GM12878 (cell line): ENCODE measurements around the gene LCOR. TPM values are rescaled to one million over a fixed set of nuclear protein-coding genes. Genes with fewer than 3 reads are reported as not detected.
A peak's percentile ranks its signal among the peaks of the same experiment; 100 is the strongest.

Experiments
- ATAC-seq: fragments of 200-7000 bp; cut with Tn5 transposase; 3 replicates; pipeline ENCODE4 v1.9.1; 2020; ENCODE audit warnings: mild to moderate bottlenecking, moderate library complexity
- BruUV-seq: library from RNA; stranded (reverse); fragments of 400-500 nt; replicated peaks from 2 replicates; lab custom pipeline; 2021; lab: Mats Ljungman, UMichigan
- CTCF ChIA-PET: fragments of 300-600 bp; sonication (Branson Sonifier 250); formaldehyde crosslinking; extraction: SDS; loops from one replicate; lab custom pipeline; 2021; ENCODE audit warnings: inconsistent platforms; lab: Yijun Ruan, JAX
- POLR2A ChIA-PET: fragments of 350-600 bp; formaldehyde crosslinking; extraction: SDS; loops from one replicate; lab custom pipeline; 2021; ENCODE audit warnings: inconsistent platforms; lab: Charles Lee
- RAD21 ChIA-PET: fragments of 300-600 bp; sonication (Branson Sonifier 250); formaldehyde crosslinking; loops from one replicate; lab custom pipeline; 2023; ENCODE audit warnings: antibody characterized with exemption; ENCODE audit not compliant: unreplicated experiment; lab: Charles Lee
- SMC1A ChIA-PET: fragments of 300-600 bp; sonication (Branson Sonifier 250); formaldehyde crosslinking; loops from one replicate; lab custom pipeline; 2023; ENCODE audit not compliant: unreplicated experiment, uncharacterized antibody; lab: Charles Lee
- DNase-seq: peaks from one replicate; pipeline ENCODE4 v3.0.0-alpha.2; 2011; ENCODE audit warnings: low read depth, low spot score
- FAIRE-seq: peaks from 3 replicates; lab custom pipeline; 2011; peaks lifted over from hg19 to GRCh38; lab: Jason Lieb, UNC
- H2AFZ ChIP-seq: 2 replicates; pipeline ENCODE4 v1.6.0; 2011; ENCODE audit warnings: low read depth, low read length, control low read depth; ENCODE audit not compliant: control insufficient read depth
- H3K27ac ChIP-seq: 2 replicates; pipeline ENCODE4 v1.5.1; 2011; ENCODE audit warnings: control low read depth; ENCODE audit not compliant: control insufficient read depth, insufficient read depth
- H3K27me3 ChIP-seq, 2 experiments: replicated peaks in 1 of 2; 2 replicates each; pipeline versions ENCODE4 v1.6.0 to v1.6.1; 2011; ENCODE audit warnings: low read length in 1 of 2; ENCODE audit not compliant: control insufficient read depth in 2 of 2, insufficient read depth in 2 of 2
- H3K36me3 ChIP-seq, 2 experiments: 2 replicates each; pipeline ENCODE4 v1.5.1; 2011; ENCODE audit warnings: low read length in 1 of 2; ENCODE audit not compliant: control insufficient read depth in 2 of 2, insufficient read depth in 2 of 2
- H3K4me1 ChIP-seq: 2 replicates; pipeline ENCODE4 v1.6.1; 2011; ENCODE audit warnings: mild to moderate bottlenecking, low read length, moderate library complexity, mixed read lengths; ENCODE audit not compliant: control insufficient read depth, insufficient read depth
- H3K4me2 ChIP-seq: 2 replicates; pipeline ENCODE4 v1.6.0; 2011; ENCODE audit warnings: control low read depth; ENCODE audit not compliant: control insufficient read depth, insufficient read depth
- H3K4me3 ChIP-seq: fragments of 200-600 bp; sonication (generic); 2 replicates; pipeline ENCODE4 v1.5.1; 2016
- H3K79me2 ChIP-seq: 2 replicates; pipeline ENCODE4 v1.6.0; 2011; ENCODE audit warnings: low read length; ENCODE audit not compliant: control insufficient read depth, insufficient read depth
- H3K9ac ChIP-seq: 2 replicates; pipeline ENCODE4 v1.8.0; 2011; ENCODE audit warnings: low read length, control low read depth, mixed read lengths; ENCODE audit not compliant: control insufficient read depth, insufficient read depth
- H3K9me3 ChIP-seq: replicated peaks from 3 replicates; pipeline ENCODE4 v1.5.1; 2011; ENCODE audit warnings: mild to moderate bottlenecking, low read length; ENCODE audit not compliant: control insufficient read depth, insufficient read depth
- H4K20me1 ChIP-seq: 2 replicates; pipeline ENCODE4 v1.6.0; 2011; ENCODE audit not compliant: control insufficient read depth, insufficient read depth
- BHLHE40 ChIP-seq, 2 experiments: fragments of 450-650 bp in 1 of 2; IDR thresholded peaks; 2 replicates each; pipeline ENCODE4 v1.6.1; 2011 to 2017; ENCODE audit warnings: low read depth in 2 of 2, borderline replicate concordance in 1 of 2, improper control_type of control experiment in 1 of 2, low read length in 1 of 2, mild to moderate bottlenecking in 1 of 2
- CREB1 ChIP-seq: IDR thresholded peaks from 2 replicates; pipeline ENCODE4 v1.6.1; 2012; ENCODE audit warnings: low read depth, mild to moderate bottlenecking, inconsistent platforms
- CTCF ChIP-seq, 3 experiments: IDR thresholded peaks in 2 of 3; conservative IDR thresholded peaks in 1 of 3; 2 replicates each; pipeline ENCODE4 v1.5.1; 2011; ENCODE audit warnings: low read depth in 3 of 3, low read length in 3 of 3, mild to moderate bottlenecking in 3 of 3, control low read depth in 2 of 3, moderate library complexity in 2 of 3, inconsistent platforms in 1 of 3, mixed read lengths in 1 of 3; ENCODE audit not compliant: control insufficient read depth in 2 of 3, insufficient read depth in 1 of 3; ENCODE audit errors: extremely low read depth in 1 of 3
- POLR2AphosphoS5 ChIP-seq: IDR thresholded peaks from 2 replicates; pipeline ENCODE4 v1.6.1; 2011; ENCODE audit warnings: mild to moderate bottlenecking, low read length, inconsistent platforms
- POU2F2 ChIP-seq: IDR thresholded peaks from 3 replicates; pipeline ENCODE4 v1.6.1; 2011; ENCODE audit warnings: low read depth, mild to moderate bottlenecking, low read length, borderline replicate concordance
- RAD21 ChIP-seq: IDR thresholded peaks from 2 replicates; pipeline ENCODE4 v1.6.1; 2011; ENCODE audit warnings: mild to moderate bottlenecking, low read depth, low read length, moderate library complexity; ENCODE audit not compliant: insufficient read depth
- SMARCA5 ChIP-seq: fragments of 450-650 bp; IDR thresholded peaks from 2 replicates; pipeline ENCODE4 v1.6.1; 2017; ENCODE audit warnings: mild to moderate bottlenecking
- SMC3 ChIP-seq: IDR thresholded peaks from 2 replicates; pipeline ENCODE4 v1.6.1; 2011; ENCODE audit warnings: low read length, improper control_type of control experiment, borderline replicate concordance
- SREBF2 ChIP-seq: IDR thresholded peaks from 2 replicates; pipeline ENCODE4 v1.6.1; 2012; ENCODE audit warnings: mild to moderate bottlenecking, low read length
- YY1 ChIP-seq: IDR thresholded peaks from 2 replicates; pipeline ENCODE4 v1.6.1; 2011; ENCODE audit warnings: low read depth, mild to moderate bottlenecking, low read length
- ZNF24 ChIP-seq: fragments of 450-650 bp; IDR thresholded peaks from 2 replicates; pipeline ENCODE4 v1.6.1; 2017; ENCODE audit warnings: antibody characterized with exemption, mild to moderate bottlenecking
- WGBS: methylation state at CpG from one replicate; pipeline ENCODE4 v1.1.6; 2016; ENCODE audit warnings: low lambda C conversion rate; ENCODE audit not compliant: insufficient replicate concordance, insufficient coverage; ENCODE audit errors: missing lambda C conversion rate; 5-methylcytosine and 5-hydroxymethylcytosine counted together
- in situ Hi-C: fragments of 300-500 bp; cut with MboI; formaldehyde crosslinking; loops from 9 replicates; pipeline ENCODE4 v1.14.3; 2018; ENCODE audit warnings: mixed read lengths
- intact Hi-C: fragments of 100-400 bp; cut with micrococcal nuclease; formaldehyde crosslinking; loops from one replicate; pipeline ENCODE4 v1.14.2; 2022; ENCODE audit not compliant: unreplicated experiment
- polyA plus RNA-seq, 11 experiments: library from polyadenylated mRNA; depleted of rRNA in 4 of 11; unstranded in 6 of 11; stranded (reverse) in 5 of 11; fragments of >200 nt; fragmentation: Nextera tagmentation in 4 of 11; fragmentation: Illumina TruSeq in 1 of 11; extraction: Ambion mirVana in 4 of 11; extraction: Trizol in 1 of 11; gene quantifications; 1 replicate in 1 of 11; 2 replicates in 10 of 11; pipeline versions ENCODE4 v1.2.1 to v1.2.3, GENCODE V29; 2011 to 2016; ENCODE audit warnings: inconsistent platforms in 2 of 11, missing spikeins in 2 of 11, low read depth in 1 of 11
- total RNA-seq, 4 experiments: library from RNA; depleted of rRNA in 3 of 4; stranded (reverse); fragments of >200 nt in 3 of 4; fragmentation: Illumina TruSeq in 1 of 4; extraction: Trizol in 1 of 4; gene quantifications; 2 replicates each; pipeline versions ENCODE4 v1.2.1 to v1.2.3, GENCODE V29; 2013 to 2021

LCOR gene
- total and polyA plus RNA-seq, 10 of the 15 experiments (the other 5 are each of a cell fraction or from before 2014, with no cell fraction given) = 1.6 to 22.0 (median 13.2) TPM

GRCh38 chr10:97025613-97026242 lies 193.6 kb downstream of the LCOR start:
- TF ChIP-seq SMC3 = peak; percentile 81
- 0 out of 2 replicates have a peak, but pooled peaks have one; percentile 40 for TF ChIP-seq YY1
- peak; percentile 51; the same call in 1 of the 3 replicates for TF ChIP-seq POU2F2
- TF ChIP-seq SMARCA5 = peak; percentile 68; the same call in 1 of the 2 replicates
- TF ChIP-seq POLR2AphosphoS5 = no peak
- peak; percentile 67 for TF ChIP-seq ZNF24
- peak; percentile 69 for TF ChIP-seq RAD21
- 0 out of 2 replicates have a peak, but pooled peaks have one; percentile 31 for TF ChIP-seq CREB1
- no peak for TF ChIP-seq SREBF2
- TF ChIP-seq CTCF (IDR thresholded peaks at IDR 0.05 in 2 of 3, conservative IDR thresholded peaks at IDR 0.05 in 1 of 3; ENCODE audit: control insufficient read depth in 2 of 3, extremely low read depth in 1 of 3, insufficient read depth in 1 of 3, low read depth in 3 of 3, low read length in 3 of 3) = peak; percentile 73 to 84 (median 75)
- TF ChIP-seq BHLHE40 (IDR thresholded peaks at IDR 0.05; ENCODE audit: borderline replicate concordance in 1 of 2, low read depth in 2 of 2, low read length in 1 of 2) = peak in 1 of 2 experiments; percentile 5; a peak in 1 of 4 replicates
- RAD21 ChIA-PET = interaction anchor here (0.6 to 3.2 kb wide), 42 partner anchors 9 to 650 kb away, joined by 3 to 43 read pairs (median 4); no protein-coding TSS in a partner anchor
- intact Hi-C loops = loop anchor here (1.0 to 10.0 kb wide), 5 partner anchors 115 to 648 kb away; partner anchors contain the start of gene LCOR
- Histone ChIP-seq H4K20me1 (no peaks in the 10 kb centered on the region), H3K36me3 (no peaks in the 10 kb centered on the region), H3K27me3 (no peaks in the 10 kb centered on the region; a peak in 1 of 4 replicates), H2AFZ (no peak overlapping the region), H3K9ac (no peak overlapping the region), H3K27ac (no peak overlapping the region), H3K4me3 (no peak overlapping the region), H3K4me2 (no peak overlapping the region), H3K9me3 (no peaks in the 10 kb centered on the region), H3K4me1 (peaks cover 25% of the 10 kb centered on the region), H3K79me2 (no peaks in the 10 kb centered on the region)
- POLR2A ChIA-PET = interaction anchor here (0.5 to 1.0 kb wide), 2 partner anchors 162 to 262 kb away, joined by 5 to 6 read pairs; no protein-coding TSS in a partner anchor
- SMC1A ChIA-PET = interaction anchor here (0.8 to 6.6 kb wide), 47 partner anchors 9 to 655 kb away, joined by 3 to 96 read pairs (median 6); no protein-coding TSS in a partner anchor
- in situ Hi-C loops = no loop called here
- FAIRE-seq (peak; percentile 52), ATAC-seq (peak; percentile 84), DNase-seq (peak; percentile 31)
- no TSS peak for BruUV-seq
- 67% methylated on average over 9 of the region's 9 CpGs for WGBS
- CTCF ChIA-PET = interaction anchor here (0.6 to 10.3 kb wide), 80 partner anchors 9 to 652 kb away, joined by 3 to 155 read pairs (median 5); partner anchors contain the start of gene TLL2
